Upper lobe of left lung (tissue), 6 donors: ENCODE data around the gene DNHD1. TPM values are rescaled to one million over a fixed set of nuclear protein-coding genes. Genes with fewer than 3 reads are reported as not detected.
A peak's percentile ranks its signal among the peaks of the same experiment; 100 is the strongest.

ENCODE experiments used
- ATAC-seq, 2 donors: fragments of 200-7000 bp; cut with Tn5 transposase; one replicate each; pipeline ENCODE4 v1.9.1; 2022; ENCODE audit warnings: mild to moderate bottlenecking in 2 of 2, moderate library complexity in 2 of 2; ENCODE audit not compliant: low FRiP score in 2 of 2
- DNase-seq, 2 donors: peaks; one replicate each; pipeline ENCODE4 v3.0.0-alpha.2; 2019 to 2020
- H3K27ac ChIP-seq, 4 donors: fragments of 200-600 bp; sonication (generic); one replicate each; pipeline ENCODE4 v1.5.1; 2016 to 2019
- H3K27me3 ChIP-seq, 4 donors: fragments of 200-600 bp; sonication (generic); one replicate each; pipeline ENCODE4 v1.5.1; 2017 to 2019
- H3K36me3 ChIP-seq, 4 donors: fragments of 200-600 bp; sonication (generic); one replicate each; pipeline ENCODE4 v1.5.1; 2016 to 2019
- H3K4me1 ChIP-seq, 4 donors: fragments of 200-600 bp; sonication (generic); one replicate each; pipeline ENCODE4 v1.5.1; 2018 to 2019
- H3K4me3 ChIP-seq, 4 donors: fragments of 200-600 bp; sonication (generic); one replicate each; pipeline ENCODE4 v1.5.1; 2017 to 2019; ENCODE audit warnings: mild to moderate bottlenecking in 2 of 4, moderate library complexity in 1 of 4
- H3K9me3 ChIP-seq, 4 donors: fragments of 200-600 bp; sonication (generic); one replicate each; pipeline ENCODE4 v1.5.1; 2018 to 2019
- EP300 ChIP-seq, 4 donors: sonication (generic); formaldehyde crosslinking; IDR thresholded peaks; one replicate each; pipeline ENCODE4 v1.5.1; 2017; ENCODE audit warnings: antibody characterized with exemption in 4 of 4, control low read depth in 2 of 4
- POLR2A ChIP-seq, 4 donors: fragments of 450-650 bp; IDR thresholded peaks; one replicate each; pipeline ENCODE4 v1.5.1; 2016 to 2017; ENCODE audit warnings: antibody characterized with exemption in 4 of 4, mild to moderate bottlenecking in 2 of 4
- POLR2AphosphoS5 ChIP-seq, 2 donors: sonication (generic); formaldehyde crosslinking; IDR thresholded peaks; one replicate each; pipeline ENCODE4 v1.5.1; 2017; ENCODE audit warnings: antibody characterized with exemption in 2 of 2
- WGBS, 2 donors: methylation state at CpG; one replicate each; pipeline ENCODE4 v1.1.5; 2017 to 2018; 5-methylcytosine and 5-hydroxymethylcytosine counted together
- total RNA-seq, 6 donors: library from RNA; depleted of rRNA in 4 of 6; stranded (reverse); fragments of >200 nt in 4 of 6; gene quantifications; one replicate each; pipeline versions ENCODE4 v1.1.0 to v1.2.1, GENCODE V29; 2016 to 2021
- TF ChIP-seq, protein P1 (sequence below), 6 experiments: fragments of 450-650 bp in 4 of 6; fragments of 200-600 bp in 2 of 6; sonication (generic) in 2 of 6; IDR thresholded peaks; one replicate each; pipeline ENCODE4 v1.5.1; 2016 to 2019; ENCODE audit warnings: antibody characterized with exemption in 6 of 6
- donor health status: DM: no; HTN: no; CAD: no; lungs with moderate emphysema.
- donor health status: DM: no; HTN: yes; CAD: no; lungs with severe emphysema.

Gene DNHD1
- total RNA-seq, 6 donors from 2014 or later: 10.5 to 79.6 (median 21.6) TPM

DNA sequence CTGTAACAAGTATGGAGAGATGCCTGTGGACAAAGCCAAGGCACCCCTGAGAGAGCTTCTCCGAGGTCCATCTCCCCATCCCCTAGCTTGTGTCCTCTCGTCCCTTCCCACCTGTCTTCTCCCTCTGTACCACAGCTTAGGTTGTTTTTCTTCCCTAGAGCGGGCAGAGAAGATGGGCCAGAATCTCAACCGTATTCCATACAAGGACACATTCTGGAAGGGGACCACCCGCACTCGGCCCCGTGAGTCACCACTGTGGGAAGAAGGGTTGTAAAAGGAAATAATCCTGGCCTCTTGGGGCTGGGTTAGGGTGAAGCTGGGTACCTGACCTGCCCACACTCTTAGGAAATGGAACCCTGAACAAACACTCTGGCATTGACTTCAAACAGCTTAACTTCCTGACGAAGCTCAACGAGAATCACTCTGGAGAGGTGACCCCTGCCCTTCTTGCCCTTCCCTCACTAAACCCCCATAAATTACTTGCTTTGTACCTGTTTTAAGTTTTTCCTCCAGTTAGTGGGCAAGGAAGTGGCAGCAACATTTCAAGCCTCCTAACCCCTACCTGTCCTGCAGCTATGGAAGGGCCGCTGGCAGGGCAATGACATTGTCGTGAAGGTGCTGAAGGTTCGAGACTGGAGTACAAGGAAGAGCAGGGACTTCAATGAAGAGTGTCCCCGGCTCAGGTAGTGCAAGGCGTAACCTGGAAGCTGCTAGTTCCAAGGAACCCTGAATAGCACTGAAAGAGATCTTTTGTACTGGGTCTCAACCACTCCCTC is 111.8 kb downstream of the DNHD1 start:
- H3K27ac ChIP-seq: peak overlapping the region in 3 of 4 donors; percentile 90 to 99 (median 91)
- H3K4me3 ChIP-seq: no peak overlapping the region
- DNase-seq (no peak), ATAC-seq (no peak)
- no peaks in the 10 kb centered on the region for H3K27me3 ChIP-seq
- 85% methylated on average over 14 of the region's 14 CpGs for WGBS, 2 donors
- TF ChIP-seq POLR2A (IDR thresholded peaks at IDR 0.05): no peak
- no peak for TF ChIP-seq POLR2AphosphoS5 (IDR thresholded peaks at IDR 0.05)
- TF ChIP-seq, protein P1, sequence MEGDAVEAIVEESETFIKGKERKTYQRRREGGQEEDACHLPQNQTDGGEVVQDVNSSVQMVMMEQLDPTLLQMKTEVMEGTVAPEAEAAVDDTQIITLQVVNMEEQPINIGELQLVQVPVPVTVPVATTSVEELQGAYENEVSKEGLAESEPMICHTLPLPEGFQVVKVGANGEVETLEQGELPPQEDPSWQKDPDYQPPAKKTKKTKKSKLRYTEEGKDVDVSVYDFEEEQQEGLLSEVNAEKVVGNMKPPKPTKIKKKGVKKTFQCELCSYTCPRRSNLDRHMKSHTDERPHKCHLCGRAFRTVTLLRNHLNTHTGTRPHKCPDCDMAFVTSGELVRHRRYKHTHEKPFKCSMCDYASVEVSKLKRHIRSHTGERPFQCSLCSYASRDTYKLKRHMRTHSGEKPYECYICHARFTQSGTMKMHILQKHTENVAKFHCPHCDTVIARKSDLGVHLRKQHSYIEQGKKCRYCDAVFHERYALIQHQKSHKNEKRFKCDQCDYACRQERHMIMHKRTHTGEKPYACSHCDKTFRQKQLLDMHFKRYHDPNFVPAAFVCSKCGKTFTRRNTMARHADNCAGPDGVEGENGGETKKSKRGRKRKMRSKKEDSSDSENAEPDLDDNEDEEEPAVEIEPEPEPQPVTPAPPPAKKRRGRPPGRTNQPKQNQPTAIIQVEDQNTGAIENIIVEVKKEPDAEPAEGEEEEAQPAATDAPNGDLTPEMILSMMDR (IDR thresholded peaks at IDR 0.05): no peak
- TF ChIP-seq EP300 (IDR thresholded peaks at IDR 0.05): no peak
- H3K9me3 ChIP-seq: no peaks in the 10 kb centered on the region
- H3K36me3 ChIP-seq: peaks cover 30 to 42% (median 34%) of the 10 kb centered on the region in 4 donors
- peaks cover 62 to 78% (median 67%) of the 10 kb centered on the region in 4 donors for H3K4me1 ChIP-seq

GRCh38 chr11:6609502-6610015 is 112.5 kb downstream of the DNHD1 start:
- H3K9me3 ChIP-seq: no peaks in the 10 kb centered on the region
- TF ChIP-seq POLR2AphosphoS5 (IDR thresholded peaks at IDR 0.05): no peak
- TF ChIP-seq, protein P1 (IDR thresholded peaks at IDR 0.05): no peak
- TF ChIP-seq EP300 (IDR thresholded peaks at IDR 0.05): no peak
- TF ChIP-seq POLR2A (IDR thresholded peaks at IDR 0.05): no peak
- ATAC-seq (no peak), DNase-seq (no peak)
- H3K4me3 ChIP-seq: no peak overlapping the region
- peaks cover 60 to 77% (median 66%) of the 10 kb centered on the region in 4 donors for H3K4me1 ChIP-seq
- H3K27me3 ChIP-seq: no peaks in the 10 kb centered on the region
- peak overlapping the region in 2 of 4 donors; percentile 91 to 99 for H3K27ac ChIP-seq
- 72 to 84% methylated on average over 8 of the region's 8 CpGs for WGBS, 2 donors
- peaks cover 30 to 46% (median 35%) of the 10 kb centered on the region in 4 donors for H3K36me3 ChIP-seq

- ATAC-seq (no peak), DNase-seq (no peak)
- TF ChIP-seq POLR2A (IDR thresholded peaks at IDR 0.05) (no peak), POLR2AphosphoS5 (IDR thresholded peaks at IDR 0.05) (no peak), EP300 (IDR thresholded peaks at IDR 0.05) (no peak)
- TF ChIP-seq, protein P1 (IDR thresholded peaks at IDR 0.05): no peak
- no peaks in the 10 kb centered on the region for H3K9me3 ChIP-seq
- H3K4me1 ChIP-seq: peaks cover 50 to 67% (median 56%) of the 10 kb centered on the region in 4 donors
- H3K4me3 ChIP-seq: peak overlapping the region in 1 of 4 donors; percentile 67
- no peaks in the 10 kb centered on the region for H3K27me3 ChIP-seq
- peaks cover 30 to 56% (median 42%) of the 10 kb centered on the region in 4 donors for H3K36me3 ChIP-seq
- WGBS, 2 donors: 88 to 90% methylated on average over 6 of the region's 6 CpGs
- peak overlapping the region; percentile 94 to 100 (median 99) for H3K27ac ChIP-seq
These were observed 113.5 kb downstream of the DNHD1 start for GRCh38 chr11:6610591-6610990.

DNA sequence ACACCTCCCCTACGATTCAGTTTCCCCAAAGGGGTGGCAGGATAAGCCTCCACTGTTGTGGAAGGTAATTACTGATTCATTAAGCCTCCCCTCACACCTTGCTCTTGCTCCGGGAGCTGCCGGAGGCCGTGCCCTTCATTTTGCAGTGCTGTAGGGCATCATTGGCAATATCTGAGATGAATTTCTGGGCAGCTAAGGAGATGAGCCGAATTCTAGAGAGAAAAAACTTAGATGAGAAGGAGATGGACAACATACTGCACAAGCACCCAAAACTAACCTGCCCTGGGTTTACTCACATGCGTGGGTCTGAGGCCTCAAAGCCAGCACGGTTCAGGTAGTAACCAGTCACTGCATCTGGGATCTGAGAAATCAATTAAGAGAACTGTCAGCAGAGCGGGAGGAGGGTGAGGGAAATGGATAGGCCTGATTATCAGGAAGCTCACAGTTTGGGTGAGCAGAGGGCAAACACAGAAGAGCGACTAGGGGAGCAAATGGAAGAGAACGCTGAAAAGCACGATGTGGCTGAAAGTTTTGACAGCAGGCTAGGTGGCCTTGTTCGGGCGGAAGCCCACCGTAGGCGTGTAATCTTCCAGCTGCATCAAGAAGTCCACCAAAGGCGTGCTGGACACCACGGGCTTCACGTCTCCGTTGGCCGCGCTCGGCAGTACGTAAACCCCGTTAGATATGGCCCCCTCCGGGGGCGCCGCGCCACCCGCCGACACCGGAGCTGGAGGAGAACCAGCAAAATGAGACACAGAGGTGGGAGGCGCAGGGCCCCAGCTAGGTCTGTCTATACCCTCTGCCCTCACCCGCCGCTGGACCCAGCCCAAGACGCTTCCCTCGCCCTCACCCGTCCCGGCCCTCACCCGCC is 114.2 kb downstream of the DNHD1 start:
- no peaks in the 10 kb centered on the region for H3K27me3 ChIP-seq
- peaks cover 30 to 63% (median 48%) of the 10 kb centered on the region in 4 donors for H3K36me3 ChIP-seq
- TF ChIP-seq POLR2A (IDR thresholded peaks at IDR 0.05) (no peak), POLR2AphosphoS5 (IDR thresholded peaks at IDR 0.05) (no peak), EP300 (IDR thresholded peaks at IDR 0.05) (no peak)
- TF ChIP-seq, protein P1 (IDR thresholded peaks at IDR 0.05): no peak
- DNase-seq (no peak), ATAC-seq (peak in 1 of 2 donors; percentile 2)
- peak overlapping the region; percentile 94 to 100 (median 99) for H3K27ac ChIP-seq
- 18 to 20% methylated on average over 32 to 33 of the region's 39 CpGs for WGBS, 2 donors
- H3K9me3 ChIP-seq: no peaks in the 10 kb centered on the region
- H3K4me3 ChIP-seq: peak overlapping the region; percentile 67 to 97 (median 85)
- peaks cover 42 to 60% (median 49%) of the 10 kb centered on the region in 4 donors for H3K4me1 ChIP-seq
